PFSK-1 (cell line): ENCODE measurements around the gene ZNF281.

Experiments used
- FOXP2 ChIP-seq: optimal IDR thresholded peaks from 2 replicates; pipeline ENCODE3; 2011; ENCODE audit warnings: borderline replicate concordance, control low read depth, inconsistent platforms; ENCODE audit not compliant: insufficient read depth; ENCODE audit errors: extremely low read length, extremely low read depth
- TAF1 ChIP-seq: IDR thresholded peaks from 2 replicates; pipeline ENCODE4 v1.6.1; 2012; ENCODE audit warnings: low read length, control low read depth, borderline replicate concordance; ENCODE audit not compliant: insufficient read depth
- TF ChIP-seq, protein P1 (sequence below), 2 experiments: IDR thresholded peaks; 2 replicates each; pipeline versions ENCODE4 v1.6.1 to v1.8.0; 2011 to 2012; ENCODE audit warnings: low read depth in 2 of 2, low read length in 2 of 2, control low read depth in 1 of 2, inconsistent platforms in 1 of 2, mild to moderate bottlenecking in 1 of 2, moderate library complexity in 1 of 2; ENCODE audit not compliant: insufficient read depth in 1 of 2

GRCh38 chr1:200409761-200410565, at the start of gene ZNF281:
- TF ChIP-seq, protein P1, sequence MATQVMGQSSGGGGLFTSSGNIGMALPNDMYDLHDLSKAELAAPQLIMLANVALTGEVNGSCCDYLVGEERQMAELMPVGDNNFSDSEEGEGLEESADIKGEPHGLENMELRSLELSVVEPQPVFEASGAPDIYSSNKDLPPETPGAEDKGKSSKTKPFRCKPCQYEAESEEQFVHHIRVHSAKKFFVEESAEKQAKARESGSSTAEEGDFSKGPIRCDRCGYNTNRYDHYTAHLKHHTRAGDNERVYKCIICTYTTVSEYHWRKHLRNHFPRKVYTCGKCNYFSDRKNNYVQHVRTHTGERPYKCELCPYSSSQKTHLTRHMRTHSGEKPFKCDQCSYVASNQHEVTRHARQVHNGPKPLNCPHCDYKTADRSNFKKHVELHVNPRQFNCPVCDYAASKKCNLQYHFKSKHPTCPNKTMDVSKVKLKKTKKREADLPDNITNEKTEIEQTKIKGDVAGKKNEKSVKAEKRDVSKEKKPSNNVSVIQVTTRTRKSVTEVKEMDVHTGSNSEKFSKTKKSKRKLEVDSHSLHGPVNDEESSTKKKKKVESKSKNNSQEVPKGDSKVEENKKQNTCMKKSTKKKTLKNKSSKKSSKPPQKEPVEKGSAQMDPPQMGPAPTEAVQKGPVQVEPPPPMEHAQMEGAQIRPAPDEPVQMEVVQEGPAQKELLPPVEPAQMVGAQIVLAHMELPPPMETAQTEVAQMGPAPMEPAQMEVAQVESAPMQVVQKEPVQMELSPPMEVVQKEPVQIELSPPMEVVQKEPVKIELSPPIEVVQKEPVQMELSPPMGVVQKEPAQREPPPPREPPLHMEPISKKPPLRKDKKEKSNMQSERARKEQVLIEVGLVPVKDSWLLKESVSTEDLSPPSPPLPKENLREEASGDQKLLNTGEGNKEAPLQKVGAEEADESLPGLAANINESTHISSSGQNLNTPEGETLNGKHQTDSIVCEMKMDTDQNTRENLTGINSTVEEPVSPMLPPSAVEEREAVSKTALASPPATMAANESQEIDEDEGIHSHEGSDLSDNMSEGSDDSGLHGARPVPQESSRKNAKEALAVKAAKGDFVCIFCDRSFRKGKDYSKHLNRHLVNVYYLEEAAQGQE (IDR thresholded peaks at IDR 0.05; ENCODE audit: insufficient read depth in 1 of 2, low read depth in 2 of 2, low read length in 2 of 2), result no peak
- TF ChIP-seq TAF1 (peak; percentile 23; the same call in 1 of the 2 replicates), FOXP2 (no peak)
